ENCODE measurements around the gene PPP4R2. TPM values are rescaled to one million over a fixed set of nuclear protein-coding genes. Genes with fewer than 3 reads are reported as not detected.

Gene PPP4R2
- total RNA-seq, 3 donors from 2014 or later (not counting 1 experiment from before 2014, with no cell fraction given), result 50.4 to 72.8 (median 60.1) TPM

DNA sequence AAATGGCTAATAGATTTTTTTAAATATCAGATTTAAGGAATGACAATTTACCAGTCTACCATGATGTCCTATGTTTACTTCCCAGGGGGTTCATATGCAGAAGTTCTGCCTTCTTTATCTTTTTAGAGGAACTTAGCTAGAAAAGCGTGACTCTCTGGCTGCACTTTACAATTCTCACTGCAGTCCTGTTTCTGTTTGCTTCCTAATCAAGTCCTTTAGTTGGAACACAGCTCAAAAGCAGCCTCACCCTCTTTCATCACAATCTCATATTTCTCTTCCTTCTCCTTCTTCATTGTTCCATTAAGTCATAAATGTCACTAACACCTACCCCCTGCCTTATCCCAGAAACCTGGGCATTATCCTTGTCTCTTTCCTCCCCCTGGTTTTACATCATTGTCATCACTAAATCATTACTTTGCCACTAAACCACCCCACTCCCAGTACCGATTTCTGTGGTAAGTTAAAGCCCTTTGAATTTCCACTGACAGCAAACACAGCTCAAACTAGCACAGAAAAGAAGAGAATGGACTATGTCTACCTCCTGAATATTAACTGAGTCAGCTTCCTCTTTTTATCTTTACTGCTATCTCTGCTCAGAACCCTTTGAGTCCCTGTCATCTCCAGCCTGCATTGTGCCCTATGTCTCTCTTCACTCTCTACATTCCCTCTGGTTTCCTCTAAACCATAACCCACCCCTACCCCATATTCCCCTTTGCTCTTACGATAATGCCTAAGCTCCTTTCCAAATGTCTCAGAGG, 13.8 kb upstream of the PPP4R2 start:
- H3K27me3 ChIP-seq (ENCODE audit: control insufficient read depth, insufficient read depth, low read length), result no peaks in the 10 kb centered on the region
- no peak for DNase-seq
- ATAC-seq, result no peak
- 64% methylated on average over 3 of the region's 3 CpGs for WGBS (ENCODE audit: insufficient coverage)
- H3K4me1 ChIP-seq (ENCODE audit: control insufficient read depth, insufficient read depth, low read length), result no peaks in the 10 kb centered on the region
- no peak overlapping the region for H3K27ac ChIP-seq (ENCODE audit: low read length)
- no peak for TF ChIP-seq CTCF (IDR thresholded peaks at IDR 0.05)
- no peak overlapping the region for H3K4me3 Mint-ChIP-seq
- H3K9me3 ChIP-seq (ENCODE audit: control insufficient read depth, insufficient read depth, low read length), result peaks cover 3% of the 10 kb centered on the region
- no peak overlapping the region for H3K27ac Mint-ChIP-seq
- H3K4me1 Mint-ChIP-seq, result no peaks in the 10 kb centered on the region
- H3K36me3 Mint-ChIP-seq, result no peaks in the 10 kb centered on the region
- H3K4me3 ChIP-seq (ENCODE audit: low read length), result no peak overlapping the region
- peaks cover 15 to 24% of the 10 kb centered on the region in 2 donors for H3K27me3 Mint-ChIP-seq (ENCODE audit: low read depth in 2 of 2)
- intact Hi-C loops (cut with micrococcal nuclease), result no loop called here
- H3K36me3 ChIP-seq (ENCODE audit: control insufficient read depth, insufficient read depth, low read length), result no peaks in the 10 kb centered on the region
- peaks cover 0 to 2% of the 10 kb centered on the region in 2 donors for H3K9me3 Mint-ChIP-seq

DNA sequence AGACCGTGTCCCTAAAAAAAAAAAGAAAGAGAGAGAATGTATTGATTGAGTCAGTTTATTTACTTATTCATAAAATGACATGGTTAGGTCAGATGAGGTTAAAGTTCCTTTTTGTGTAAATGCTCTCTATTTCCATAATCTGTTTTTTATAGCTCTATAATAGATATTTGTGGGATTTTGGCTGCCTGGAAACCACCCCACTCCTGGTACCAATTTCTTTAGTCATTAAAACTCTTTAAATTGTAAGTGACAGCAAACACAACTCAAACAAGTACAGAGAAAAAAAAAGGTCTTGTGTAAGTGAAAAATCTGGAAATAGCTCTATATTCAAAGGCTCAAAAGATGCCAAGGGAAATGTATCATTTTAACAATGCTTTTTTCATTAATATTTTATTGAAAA, 11.0 kb upstream of the PPP4R2 start:
- Histone ChIP-seq H3K9me3 (ENCODE audit: control insufficient read depth, insufficient read depth, low read length) (peaks cover 3% of the 10 kb centered on the region), H3K27me3 (ENCODE audit: control insufficient read depth, insufficient read depth, low read length) (no peaks in the 10 kb centered on the region), H3K4me3 (ENCODE audit: low read length) (no peak overlapping the region), H3K4me1 (ENCODE audit: control insufficient read depth, insufficient read depth, low read length) (no peaks in the 10 kb centered on the region), H3K27ac (ENCODE audit: low read length) (no peak overlapping the region), H3K36me3 (ENCODE audit: control insufficient read depth, insufficient read depth, low read length) (no peaks in the 10 kb centered on the region)
- Mint-ChIP-seq H3K36me3 (no peaks in the 10 kb centered on the region), H3K9me3 (peaks cover 0 to 2% of the 10 kb centered on the region in 2 donors), H3K4me3 (no peak overlapping the region), H3K4me1 (no peaks in the 10 kb centered on the region), H3K27ac (no peak overlapping the region), H3K27me3 (ENCODE audit: low read depth in 2 of 2) (peaks cover 9 to 14% of the 10 kb centered on the region in 2 donors)
- DNase-seq (no peak), ATAC-seq (no peak)
- no CpG with 5 or more reads among the region's 1 CpG for WGBS (ENCODE audit: insufficient coverage)
- no peak for TF ChIP-seq CTCF (IDR thresholded peaks at IDR 0.05)
- intact Hi-C loops (cut with micrococcal nuclease), result no loop called here

DNA sequence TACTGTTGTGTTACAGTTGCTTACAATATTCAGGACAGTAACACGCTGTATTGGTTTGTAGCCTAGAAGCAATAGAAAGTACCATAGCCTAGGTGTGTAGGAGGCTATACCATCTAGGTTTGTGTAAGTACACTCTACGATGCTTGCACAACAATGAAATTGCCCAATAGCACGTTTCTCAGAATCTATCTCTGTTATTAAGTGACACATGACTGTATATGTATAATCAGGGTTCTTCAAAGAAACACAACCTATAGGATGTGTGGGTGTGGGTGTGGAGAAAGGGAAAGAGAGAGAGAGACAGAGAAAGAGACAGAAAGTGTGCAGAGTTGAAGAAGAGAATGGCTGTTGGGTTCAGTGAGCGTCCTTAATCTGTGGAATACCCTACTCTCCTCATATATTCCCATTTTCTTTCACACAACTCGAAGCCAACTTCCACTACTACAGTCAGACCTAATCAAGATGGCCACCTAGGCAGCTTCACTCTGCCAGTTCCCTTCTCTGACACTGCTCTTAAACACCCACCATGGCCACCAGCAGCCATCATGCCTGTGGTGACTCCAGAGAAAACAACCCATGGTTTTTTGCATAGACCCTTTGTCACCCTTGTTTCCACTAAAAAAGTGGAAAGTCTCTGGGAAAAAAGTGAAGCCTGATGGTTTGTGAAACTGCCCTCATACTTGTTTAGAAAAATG, 5.8 kb upstream of the PPP4R2 start:
- intact Hi-C loops (cut with micrococcal nuclease), result loop anchor here (10.0 kb wide), 2 partner anchors 64 to 546 kb away; partner anchors contain the start of gene RYBP
- Mint-ChIP-seq H3K4me1 (no peaks in the 10 kb centered on the region), H3K27ac (no peak overlapping the region), H3K9me3 (no peaks in the 10 kb centered on the region), H3K36me3 (no peaks in the 10 kb centered on the region), H3K4me3 (no peak overlapping the region), H3K27me3 (ENCODE audit: low read depth in 2 of 2) (no peaks in the 10 kb centered on the region)
- no peaks in the 10 kb centered on the region for H3K9me3 ChIP-seq (ENCODE audit: control insufficient read depth, insufficient read depth, low read length)
- DNase-seq (no peak), ATAC-seq (no peak)
- no peaks in the 10 kb centered on the region for H3K27me3 ChIP-seq (ENCODE audit: control insufficient read depth, insufficient read depth, low read length)
- TF ChIP-seq CTCF (IDR thresholded peaks at IDR 0.05), result no peak
- no peaks in the 10 kb centered on the region for H3K4me1 ChIP-seq (ENCODE audit: control insufficient read depth, insufficient read depth, low read length)
- no peaks in the 10 kb centered on the region for H3K36me3 ChIP-seq (ENCODE audit: control insufficient read depth, insufficient read depth, low read length)
- H3K4me3 ChIP-seq (ENCODE audit: low read length), result no peak overlapping the region
- no peak overlapping the region for H3K27ac ChIP-seq (ENCODE audit: low read length)
- WGBS (ENCODE audit: insufficient coverage), result 86% methylated on average over 3 of the region's 5 CpGs

Data from natural killer cell (primary cell).